NCI-H82 treated with DMSO at 0.1 percent for 48 hours (cell line): ENCODE measurements around the gene WDR38.
"Not testable (repeated sequence)": the region's sequence is repeated elsewhere in the genome, so short reads cannot be mapped to it uniquely, and the experiment has no call there.

Experiments used
- DNase-seq: peaks from one replicate; lab custom pipeline; 2025; ENCODE audit not compliant: unreplicated experiment; lab: John Stamatoyannopoulos, UW

WDR38 gene

GRCh38 chr9:124831642-124832364 lies 21.5 kb upstream of the WDR38 start:
- DNase-seq = no peak

- DNase-seq = no peak
Measured at GRCh38 chr9:124834591-124834990, 18.7 kb upstream of the WDR38 start.

GRCh38 chr9:124835026-124835557 lies 18.2 kb upstream of the WDR38 start:
- no peak for DNase-seq

- not testable (repeated sequence) for DNase-seq
Measured at GRCh38 chr9:124838132-124838531, 15.1 kb upstream of the WDR38 start.

GRCh38 chr9:124838567-124839275 lies 14.5 kb upstream of the WDR38 start:
- DNase-seq = not testable (repeated sequence)

GRCh38 chr9:124839612-124840299 lies 13.5 kb upstream of the WDR38 start:
- no peak for DNase-seq

- DNase-seq = no peak
Measured at GRCh38 chr9:124840300-124840833, 12.9 kb upstream of the WDR38 start.

GRCh38 chr9:124841075-124841821 lies 12.0 kb upstream of the WDR38 start:
- no peak for DNase-seq

GRCh38 chr9:124843456-124844034 lies 9.7 kb upstream of the WDR38 start:
- no peak for DNase-seq

GRCh38 chr9:124844291-124844690 lies 9.0 kb upstream of the WDR38 start:
- DNase-seq = no peak

GRCh38 chr9:124846467-124846866 lies 6.8 kb upstream of the WDR38 start:
- DNase-seq = not testable (repeated sequence)

- DNase-seq = no peak
Measured at GRCh38 chr9:124846969-124847368, 6.3 kb upstream of the WDR38 start.

- no peak for DNase-seq
Measured at GRCh38 chr9:124849801-124850200, 3.5 kb upstream of the WDR38 start.

GRCh38 chr9:124852121-124852828 lies 985 bp upstream of the WDR38 start:
- DNase-seq = no peak

GRCh38 chr9:124853605-124854143 lies 414 bp downstream of the WDR38 start:
- DNase-seq = no peak

- DNase-seq = no peak
Measured at GRCh38 chr9:124854161-124854560, 901 bp downstream of the WDR38 start.

GRCh38 chr9:124854822-124855221 lies 1.6 kb downstream of the WDR38 start:
- no peak for DNase-seq

GRCh38 chr9:124855566-124855943 lies 2.3 kb downstream of the WDR38 start:
- DNase-seq = no peak

GRCh38 chr9:124855944-124856765 lies 2.9 kb downstream of the WDR38 start:
- DNase-seq = no peak
